GM18520 (cell line): ENCODE measurements around the gene ZNF385A.

Experiments used
- ATAC-seq: cut with Tn5 transposase; IDR thresholded peaks from one replicate; pipeline ENCODE4 v1.9.1; 2021; ENCODE audit not compliant: unreplicated experiment

The ZNF385A gene

GRCh38 chr12:54416687-54417603, 32.4 kb upstream of the ZNF385A start:
- no peak for ATAC-seq

GRCh38 chr12:54415221-54415929, 30.8 kb upstream of the ZNF385A start:
- no peak for ATAC-seq

GRCh38 chr12:54413284-54414190, 29.0 kb upstream of the ZNF385A start:
- no peak for ATAC-seq

- no peak for ATAC-seq
These were observed 28.3 kb upstream of the ZNF385A start for GRCh38 chr12:54412786-54413185.

- no peak for ATAC-seq
These were observed 27.8 kb upstream of the ZNF385A start for GRCh38 chr12:54412348-54412747.

- ATAC-seq, result no peak
These were observed 27.1 kb upstream of the ZNF385A start for GRCh38 chr12:54411391-54412241.

GRCh38 chr12:54409267-54409666, 24.7 kb upstream of the ZNF385A start:
- ATAC-seq, result no peak

- no peak for ATAC-seq
These were observed 22.8 kb upstream of the ZNF385A start for GRCh38 chr12:54407183-54407905.

- ATAC-seq, result no peak
These were observed 21.0 kb upstream of the ZNF385A start for GRCh38 chr12:54405573-54405972.

- no peak for ATAC-seq
These were observed 20.6 kb upstream of the ZNF385A start for GRCh38 chr12:54405106-54405505.

- ATAC-seq, result no peak
These were observed 19.8 kb upstream of the ZNF385A start for GRCh38 chr12:54404061-54405004.

- no peak for ATAC-seq
These were observed 16.6 kb upstream of the ZNF385A start for GRCh38 chr12:54401119-54401518.

GRCh38 chr12:54398995-54399793, 14.7 kb upstream of the ZNF385A start:
- no peak for ATAC-seq

- ATAC-seq, result no peak
These were observed 13.7 kb upstream of the ZNF385A start for GRCh38 chr12:54398218-54398617.

GRCh38 chr12:54397157-54397556, 12.6 kb upstream of the ZNF385A start:
- no peak for ATAC-seq

- no peak for ATAC-seq
These were observed 11.0 kb upstream of the ZNF385A start for GRCh38 chr12:54395545-54395944.

GRCh38 chr12:54394986-54395385, 10.5 kb upstream of the ZNF385A start:
- ATAC-seq, result no peak

GRCh38 chr12:54394281-54394719, 9.8 kb upstream of the ZNF385A start:
- no peak for ATAC-seq
